H1 (cell line): ENCODE measurements around the gene ABHD13. TPM values are rescaled to one million over a fixed set of nuclear protein-coding genes. Genes with fewer than 3 reads are reported as not detected.

Source experiments
- CTCF ChIA-PET: fragments of 300-600 bp; sonication (Branson Sonifier 250); formaldehyde crosslinking; loops from one replicate; lab custom pipeline; 2021; ENCODE audit not compliant: partially characterized antibody; lab: Charles Lee
- POLR2A ChIA-PET: fragments of 300-600 bp; sonication (Branson Sonifier 250); formaldehyde crosslinking; loops from one replicate; lab custom pipeline; 2021; ENCODE audit warnings: inconsistent platforms; ENCODE audit not compliant: partially characterized antibody; lab: Charles Lee
- DNase-seq, 2 experiments: peaks; one replicate each; pipeline versions ENCODE4 v3.0.0 to v3.0.0-alpha.2; 2010 to 2022; ENCODE audit warnings: low spot score in 2 of 2, low read depth in 1 of 2, mixed read lengths in 1 of 2
- FAIRE-seq: peaks from 2 replicates; lab custom pipeline; 2011; peaks lifted over from hg19 to GRCh38; lab: Jason Lieb, UNC
- H2AFZ ChIP-seq: 2 replicates; pipeline ENCODE4 v1.8.1; 2012; ENCODE audit warnings: low read length, inconsistent platforms
- H2AK5ac ChIP-seq: 2 replicates; pipeline ENCODE4 v1.6.1; 2013; ENCODE audit warnings: low read depth, low read length
- H2BK120ac ChIP-seq: replicated peaks from 2 replicates; pipeline ENCODE3; 2013; ENCODE audit warnings: low read depth, low read length, inconsistent platforms
- H2BK12ac ChIP-seq: 2 replicates; pipeline ENCODE4 v1.6.1; 2013; ENCODE audit warnings: low read depth, low read length
- H2BK15ac ChIP-seq: 2 replicates; pipeline ENCODE4 v1.6.1; 2013; ENCODE audit warnings: low read length
- H2BK20ac ChIP-seq: 2 replicates; pipeline ENCODE4 v1.6.1; 2013; ENCODE audit warnings: low read length
- H2BK5ac ChIP-seq: 2 replicates; pipeline ENCODE4 v1.6.1; 2013; ENCODE audit warnings: low read depth, low read length
- H3K14ac ChIP-seq: 2 replicates; pipeline ENCODE4 v1.6.1; 2013; ENCODE audit warnings: inconsistent platforms; ENCODE audit not compliant: insufficient read length
- H3K18ac ChIP-seq: 2 replicates; pipeline ENCODE4 v1.6.1; 2013; ENCODE audit warnings: low read length; ENCODE audit errors: extremely low read depth
- H3K23ac ChIP-seq: 2 replicates; pipeline ENCODE4 v1.6.1; 2013; ENCODE audit warnings: inconsistent platforms; ENCODE audit not compliant: insufficient read length
- H3K23me2 ChIP-seq: 2 replicates; pipeline ENCODE4 v1.6.1; 2013; ENCODE audit warnings: low read depth, low read length
- H3K27ac ChIP-seq: 2 replicates; pipeline ENCODE4 v1.6.1; 2011; ENCODE audit warnings: low read depth, low read length, inconsistent platforms
- H3K27me3 ChIP-seq, 4 experiments: replicated peaks in 1 of 4; 1 replicate in 1 of 4; 2 replicates in 3 of 4; pipeline versions ENCODE4 v1.6.1 to v1.8.1; 2011 to 2013; ENCODE audit warnings: low read length in 3 of 4, mild to moderate bottlenecking in 3 of 4, inconsistent platforms in 2 of 4, mixed read lengths in 2 of 4, moderate library complexity in 1 of 4; ENCODE audit not compliant: control insufficient read depth in 3 of 4, insufficient read depth in 3 of 4; ENCODE audit errors: extremely low read depth in 1 of 4
- H3K36me3 ChIP-seq, 4 experiments: 2 replicates each; pipeline versions ENCODE4 v1.6.1 to v1.8.1; 2011 to 2013; ENCODE audit warnings: mild to moderate bottlenecking in 4 of 4, low read length in 3 of 4, moderate library complexity in 2 of 4, control low read depth in 1 of 4, inconsistent platforms in 1 of 4; ENCODE audit not compliant: insufficient read depth in 4 of 4, control insufficient read depth in 2 of 4
- H3K4ac ChIP-seq: replicated peaks from 2 replicates; pipeline ENCODE3; 2013; ENCODE audit warnings: low read length, low read depth, mixed read lengths, inconsistent platforms; ENCODE audit not compliant: insufficient read length
- H3K4me1 ChIP-seq, 4 experiments: replicated peaks in 1 of 4; 1 replicate in 1 of 4; 2 replicates in 3 of 4; pipeline versions ENCODE4 v1.6.1 to v1.8.1; 2011 to 2013; ENCODE audit warnings: low read length in 3 of 4, inconsistent platforms in 2 of 4, mixed read lengths in 1 of 4; ENCODE audit not compliant: insufficient read depth in 4 of 4, control insufficient read depth in 3 of 4
- H3K4me2 ChIP-seq, 2 experiments: 2 replicates each; pipeline versions ENCODE4 v1.6.1 to v1.8.1; 2011 to 2013; ENCODE audit warnings: low read depth in 2 of 2, low read length in 2 of 2, control low read depth in 1 of 2, inconsistent platforms in 1 of 2, mild to moderate bottlenecking in 1 of 2; ENCODE audit not compliant: insufficient read depth in 1 of 2
- H3K4me3 ChIP-seq, 4 experiments: fragments of 200-600, 300-600 bp in 1 of 4; sonication (generic), shearing (Covaris generic), sonication (Bioruptor Twin) in 1 of 4; 2 replicates each; pipeline versions ENCODE4 v1.5.1 to v1.8.1; 2011 to 2016; ENCODE audit warnings: low read length in 4 of 4, low read depth in 3 of 4, control low read depth in 2 of 4, inconsistent platforms in 2 of 4, mild to moderate bottlenecking in 2 of 4, mixed read lengths in 1 of 4, moderate library complexity in 1 of 4; ENCODE audit not compliant: insufficient read depth in 2 of 4; ENCODE audit errors: extremely low read depth in 1 of 4
- H3K56ac ChIP-seq: replicated peaks from 2 replicates; pipeline ENCODE3; 2013; ENCODE audit warnings: low read depth, mild to moderate bottlenecking, mixed read lengths, low read length, inconsistent platforms; ENCODE audit not compliant: insufficient read length
- H3K79me1 ChIP-seq: 2 replicates; pipeline ENCODE4 v1.6.1; 2013; ENCODE audit warnings: low read depth, low read length, control low read depth
- H3K79me2 ChIP-seq, 2 experiments: 2 replicates each; pipeline versions ENCODE4 v1.6.1 to v1.8.1; 2012 to 2013; ENCODE audit warnings: low read length in 2 of 2, mild to moderate bottlenecking in 2 of 2, inconsistent platforms in 1 of 2; ENCODE audit not compliant: insufficient read depth in 2 of 2, control insufficient read depth in 1 of 2
- H3K9ac ChIP-seq, 4 experiments: replicated peaks in 1 of 4; 1 replicate in 1 of 4; 2 replicates in 3 of 4; pipeline versions ENCODE4 v1.6.1 to v1.8.1; 2011 to 2013; ENCODE audit warnings: low read depth in 3 of 4, low read length in 3 of 4, control low read depth in 2 of 4, mild to moderate bottlenecking in 2 of 4, moderate library complexity in 2 of 4, inconsistent platforms in 1 of 4; ENCODE audit errors: extremely low read depth in 1 of 4
- H3K9me3 ChIP-seq, 2 experiments: 2 replicates each; pipeline versions ENCODE4 v1.6.1 to v1.8.1; 2012 to 2013; ENCODE audit warnings: mild to moderate bottlenecking in 2 of 2, moderate library complexity in 2 of 2, control low read depth in 1 of 2, inconsistent platforms in 1 of 2, low read depth in 1 of 2, low read length in 1 of 2, mixed read lengths in 1 of 2; ENCODE audit not compliant: insufficient read depth in 2 of 2
- H4K20me1 ChIP-seq, 2 experiments: replicated peaks in 1 of 2; 2 replicates each; pipeline versions ENCODE3 to v1.8.1; 2011 to 2013; ENCODE audit warnings: inconsistent platforms in 2 of 2, low read length in 2 of 2, mild to moderate bottlenecking in 1 of 2; ENCODE audit not compliant: insufficient read depth in 2 of 2, control insufficient read depth in 1 of 2
- H4K5ac ChIP-seq: 2 replicates; pipeline ENCODE4 v1.6.1; 2013; ENCODE audit warnings: low read length, low read depth, mixed read lengths, inconsistent platforms; ENCODE audit not compliant: insufficient read length
- H4K8ac ChIP-seq: 2 replicates; pipeline ENCODE4 v1.8.0; 2013; ENCODE audit warnings: mild to moderate bottlenecking, moderate library complexity, low read length, inconsistent platforms; ENCODE audit not compliant: insufficient read depth; ENCODE audit errors: extremely low read depth
- H4K91ac ChIP-seq: replicated peaks from 2 replicates; pipeline ENCODE3; 2013; ENCODE audit warnings: low read length, mixed read lengths, inconsistent platforms; ENCODE audit not compliant: insufficient read length
- ASH2L ChIP-seq: fragments of 200-600, 300-600 bp; sonication (generic); IDR thresholded peaks from one replicate; pipeline ENCODE4 v1.7.1; 2017; ENCODE audit warnings: low read length
- BCL11A ChIP-seq, 2 experiments: IDR thresholded peaks; one replicate each; pipeline ENCODE4 v1.6.1; 2011; ENCODE audit warnings: low read depth in 2 of 2, low read length in 2 of 2, mild to moderate bottlenecking in 2 of 2
- KDM4A ChIP-seq: IDR thresholded peaks from one replicate; pipeline ENCODE4 v1.7.1; 2012; ENCODE audit warnings: low read depth, mild to moderate bottlenecking, moderate library complexity, low read length, inconsistent platforms; ENCODE audit not compliant: severe bottlenecking
- WGBS, 2 experiments: shearing (Covaris generic) in 1 of 2; methylation state at CpG; one replicate each; pipeline versions ENCODE4 v1.1.6 to v1.1.7; 2013 to 2015; ENCODE audit warnings: low lambda C conversion rate in 2 of 2, mixed read lengths in 2 of 2, inconsistent platforms in 1 of 2, low coverage in 1 of 2, missing lambda C conversion rate in 1 of 2; ENCODE audit not compliant: insufficient replicate concordance in 2 of 2, insufficient coverage in 1 of 2, insufficient read length in 1 of 2; ENCODE audit errors: extremely low coverage in 1 of 2, missing lambda C conversion rate in 1 of 2; 5-methylcytosine and 5-hydroxymethylcytosine counted together
- polyA plus RNA-seq, 7 experiments: library from polyadenylated mRNA; depleted of rRNA in 3 of 7; stranded (reverse) in 5 of 7; unstranded in 2 of 7; fragments of >200 nt in 5 of 7; fragments of 200-250 nt in 2 of 7; gene quantifications; 1 replicate in 5 of 7; 2 replicates in 1 of 7; 4 replicates in 1 of 7; pipeline versions ENCODE4 v1.2.1 to v1.2.3, GENCODE V29; 2011 to 2013; ENCODE audit warnings: missing spikeins in 2 of 7, mixed read lengths in 2 of 7
- total RNA-seq: library from RNA; stranded (reverse); fragmentation: NEBNext Ultra II Directional; extraction: Animal tissue kit (Norgen Biotek cat#: 25700); gene quantifications from 2 replicates; pipeline ENCODE4 v1.2.1, GENCODE V29; 2021

The ABHD13 gene
- total and polyA plus RNA-seq, 2 of the 8 experiments (the other 6 are each of a cell fraction or from before 2014, with no cell fraction given) = 3.5 to 6.6 TPM

GRCh38 chr13:108214441-108215271 lies 3.5 kb upstream of the ABHD13 start:
- no peak overlapping the region for H4K5ac ChIP-seq
- WGBS, 2 experiments = 8% methylated on average over 17 of the region's 41 CpGs; no CpG with 5 or more reads in 1 of the 2 experiments
- H3K9ac ChIP-seq = peak overlapping the region in 1 of 4 experiments; percentile 58; a peak in 1 of 7 replicates
- H3K27ac ChIP-seq = no peak overlapping the region
- peak overlapping the region; percentile 58 to 62 (median 60) for H3K4me3 ChIP-seq
- H2AFZ ChIP-seq = peak overlapping the region; percentile 100
- H2BK12ac ChIP-seq = no peak overlapping the region
- CTCF ChIA-PET = interaction anchor here (0.8 to 1.0 kb wide), 2 partner anchors 59 to 1012 kb away, joined by 3 to 6 read pairs; no protein-coding TSS in a partner anchor
- no peaks in the 10 kb centered on the region for H3K36me3 ChIP-seq
- H2BK20ac ChIP-seq = no peak overlapping the region
- POLR2A ChIA-PET = no interaction called here
- H3K14ac ChIP-seq = no peak overlapping the region
- DNase-seq = no peak
- H3K4me2 ChIP-seq = peak overlapping the region; percentile 77 to 99
- H3K23me2 ChIP-seq = 0 out of 2 replicates have a peak, but pooled peaks cover 4% of the 10 kb centered on the region
- H3K79me1 ChIP-seq = no peaks in the 10 kb centered on the region
- H2BK5ac ChIP-seq = no peak overlapping the region
- H2BK120ac ChIP-seq = no peak overlapping the region
- no peak for TF ChIP-seq BCL11A (IDR thresholded peaks at IDR 0.05; ENCODE audit: low read depth in 2 of 2, low read length in 2 of 2)
- TF ChIP-seq KDM4A = peak; percentile 83
- TF ChIP-seq ASH2L = peak; percentile 61
- TF ChIP-seq, all 59 proteins: peak for 2
- Histone ChIP-seq H3K4me1 (no peaks in the 10 kb centered on the region; a peak in 3 of 7 replicates), H3K18ac (no peak overlapping the region), H3K23ac (no peak overlapping the region), H4K20me1 (peaks cover 0 to 3% of the 10 kb centered on the region in 2 experiments), H2AK5ac (no peak overlapping the region), H3K9me3 (no peaks in the 10 kb centered on the region), H3K79me2 (peaks cover 0 to 10% of the 10 kb centered on the region in 2 experiments; a peak in 2 of 4 replicates), H3K27me3 (no peaks in the 10 kb centered on the region), H3K4ac (no peak overlapping the region), H2BK15ac (no peak overlapping the region), H4K8ac (no peak overlapping the region), H3K56ac (no peak overlapping the region), H4K91ac (no peak overlapping the region)
- FAIRE-seq = no peak
